WTC11 (cell line): ENCODE data around the gene CHI3L1. TPM values are rescaled to one million over a fixed set of nuclear protein-coding genes. Genes with fewer than 3 reads are reported as not detected.

Experiments used
- ATAC-seq: fragments of 200-7000 bp; cut with Tn5 transposase; 2 replicates; pipeline ENCODE4 v1.10.0; 2021; ENCODE audit warnings: mild to moderate bottlenecking, moderate library complexity
- CTCF ChIA-PET: fragments of 300-600 bp; sonication (Branson Sonifier 250); formaldehyde crosslinking; loops from one replicate; lab custom pipeline; 2021; ENCODE audit warnings: antibody characterized with exemption; lab: Charles Lee
- POLR2A ChIA-PET: fragments of 350-600 bp; sonication (Branson Sonifier 250); formaldehyde crosslinking; loops from one replicate; lab custom pipeline; 2021; ENCODE audit warnings: antibody characterized with exemption; lab: Charles Lee
- DNase-seq: peaks from one replicate; pipeline ENCODE4 v3.0.0; 2021; ENCODE audit warnings: low spot score
- H3K27ac Mint-ChIP-seq: 2 replicates; pipeline ENCODE4 v1.8.0; 2021; ENCODE audit warnings: mixed read lengths
- H3K27me3 Mint-ChIP-seq: 2 replicates; pipeline ENCODE4 v1.8.0; 2021; ENCODE audit warnings: low read depth, mild to moderate bottlenecking, moderate library complexity, mixed read lengths
- H3K36me3 Mint-ChIP-seq: 2 replicates; pipeline ENCODE4 v1.8.0; 2021; ENCODE audit warnings: mixed read lengths
- H3K4me1 Mint-ChIP-seq: 2 replicates; pipeline ENCODE4 v1.8.0; 2022; ENCODE audit warnings: mixed read lengths
- H3K4me3 Mint-ChIP-seq: 2 replicates; pipeline ENCODE4 v1.8.0; 2021; ENCODE audit warnings: mild to moderate bottlenecking, moderate library complexity, mixed read lengths
- H3K9me3 Mint-ChIP-seq: 2 replicates; pipeline ENCODE4 v1.8.0; 2021; ENCODE audit warnings: mixed read lengths
- AR ChIP-seq: fragments of 250-450 bp; sonication (Bioruptor Pico); IDR thresholded peaks from 2 replicates; pipeline ENCODE4 v1.9.0; 2021; ENCODE audit warnings: mild to moderate bottlenecking
- ATF2 ChIP-seq: sonication (generic); formaldehyde crosslinking; IDR thresholded peaks from 2 replicates; pipeline ENCODE4 v1.8.1; 2022; ENCODE audit warnings: low read depth, missing genetic modification reagents, borderline replicate concordance
- ELF4 ChIP-seq: sonication (generic); formaldehyde crosslinking; IDR thresholded peaks from 2 replicates; pipeline ENCODE4 v1.8.1; 2022; ENCODE audit warnings: low read depth, mild to moderate bottlenecking, moderate library complexity, missing genetic modification reagents
- FOXJ3 ChIP-seq: sonication (generic); formaldehyde crosslinking; IDR thresholded peaks from 2 replicates; pipeline ENCODE4 v1.9.0; 2021; ENCODE audit warnings: missing genetic modification reagents, mild to moderate bottlenecking, borderline replicate concordance
- FOXK1 ChIP-seq: sonication (generic); formaldehyde crosslinking; IDR thresholded peaks from 2 replicates; pipeline ENCODE4 v1.8.0; 2022; ENCODE audit warnings: mild to moderate bottlenecking, moderate library complexity, missing genetic modification reagents
- FOXP1 ChIP-seq: sonication (generic); formaldehyde crosslinking; IDR thresholded peaks from 2 replicates; pipeline ENCODE4 v1.8.0; 2022; ENCODE audit warnings: missing genetic modification reagents, mild to moderate bottlenecking, moderate library complexity, borderline replicate concordance
- SMAD3 ChIP-seq: sonication (generic); formaldehyde crosslinking; IDR thresholded peaks from 2 replicates; pipeline ENCODE4 v1.8.0; 2022; ENCODE audit warnings: missing genetic modification reagents, mild to moderate bottlenecking, borderline replicate concordance
- SMAD4 ChIP-seq: sonication (generic); formaldehyde crosslinking; IDR thresholded peaks from 2 replicates; pipeline ENCODE4 v1.8.0; 2022; ENCODE audit warnings: mild to moderate bottlenecking, missing genetic modification reagents
- SOX15 ChIP-seq: fragments of 250-450 bp; sonication (Bioruptor Pico); IDR thresholded peaks from 2 replicates; pipeline ENCODE4 v1.9.0; 2021; ENCODE audit warnings: mild to moderate bottlenecking
- TEAD1 ChIP-seq: sonication (generic); formaldehyde crosslinking; IDR thresholded peaks from 2 replicates; pipeline ENCODE4 v1.8.0; 2022; ENCODE audit warnings: mild to moderate bottlenecking, missing genetic modification reagents
- TEAD4 ChIP-seq: sonication (generic); formaldehyde crosslinking; IDR thresholded peaks from 2 replicates; pipeline ENCODE4 v1.8.0; 2022; ENCODE audit warnings: mild to moderate bottlenecking, missing genetic modification reagents
- TP53 ChIP-seq: sonication (generic); formaldehyde crosslinking; IDR thresholded peaks from 2 replicates; pipeline ENCODE4 v1.8.1; 2023; ENCODE audit warnings: mild to moderate bottlenecking, missing genetic modification reagents
- ZBTB21 ChIP-seq: sonication (generic); formaldehyde crosslinking; IDR thresholded peaks from 2 replicates; pipeline ENCODE4 v1.8.1; 2023; ENCODE audit warnings: mild to moderate bottlenecking, missing genetic modification reagents, borderline replicate concordance
- ZNF121 ChIP-seq: sonication (generic); formaldehyde crosslinking; IDR thresholded peaks from 2 replicates; pipeline ENCODE4 v1.8.0; 2023; ENCODE audit warnings: missing genetic modification reagents
- ZNF219 ChIP-seq: sonication (generic); formaldehyde crosslinking; IDR thresholded peaks from 2 replicates; pipeline ENCODE4 v1.8.0; 2023; ENCODE audit warnings: missing genetic modification reagents, mild to moderate bottlenecking, borderline replicate concordance
- ZNF232 ChIP-seq: sonication (generic); formaldehyde crosslinking; IDR thresholded peaks from 2 replicates; pipeline ENCODE4 v1.8.0; 2022; ENCODE audit warnings: mild to moderate bottlenecking, missing genetic modification reagents
- ZNF425 ChIP-seq: fragments of 250-450 bp; sonication (Bioruptor Pico); conservative IDR thresholded peaks from 2 replicates; pipeline ENCODE4 v1.9.0; 2021; ENCODE audit warnings: mild to moderate bottlenecking
- total RNA-seq: library from RNA; stranded (reverse); gene quantifications from 3 replicates; pipeline ENCODE4 v1.2.3, GENCODE V29; 2021
- TF ChIP-seq, protein P1 (sequence below): fragments of 250-450 bp; sonication (Bioruptor Pico); IDR thresholded peaks from 2 replicates; pipeline ENCODE4 v1.8.0; 2021; ENCODE audit warnings: mild to moderate bottlenecking
- TF ChIP-seq, protein P2 (sequence below): sonication (generic); formaldehyde crosslinking; IDR thresholded peaks from 2 replicates; pipeline ENCODE4 v1.8.1; 2022; ENCODE audit warnings: mild to moderate bottlenecking, moderate library complexity, missing genetic modification reagents
- TF ChIP-seq, protein P3 (sequence below): sonication (generic); formaldehyde crosslinking; conservative IDR thresholded peaks from 2 replicates; pipeline ENCODE4 v1.8.1; 2023; ENCODE audit warnings: mild to moderate bottlenecking, low read depth, missing genetic modification reagents, moderate library complexity

CHI3L1 gene
- total RNA-seq, 1 experiment from 2014 or later, result 0.24 TPM

- Mint-ChIP-seq H3K4me3 (no peak overlapping the region), H3K36me3 (no peaks in the 10 kb centered on the region), H3K4me1 (no peaks in the 10 kb centered on the region), H3K27me3 (peaks cover 3% of the 10 kb centered on the region; the same call in 1 of the 2 replicates), H3K9me3 (no peaks in the 10 kb centered on the region), H3K27ac (no peak overlapping the region)
- ATAC-seq, result no peak
- no peak for TF ChIP-seq ZNF232 (CRISPR knock-in tag)
- no peak for TF ChIP-seq ELF4 (CRISPR knock-in tag)
- no peak for TF ChIP-seq TP53 (CRISPR knock-in tag)
- TF ChIP-seq ATF2 (CRISPR knock-in tag), result no peak
- TF ChIP-seq SOX15 (CRISPR knock-in tag), result no peak
- TF ChIP-seq ZBTB21 (CRISPR knock-in tag), result no peak
- TF ChIP-seq ZNF219 (CRISPR knock-in tag), result no peak
- TF ChIP-seq FOXP1 (CRISPR knock-in tag), result no peak
- no peak for DNase-seq
- ChIA-PET POLR2A (no interaction called here), CTCF (interaction anchor here (1.4 to 2.0 kb wide), 4 partner anchors 9 to 185 kb away, joined by 5 to 13 read pairs (median 8); no protein-coding TSS in a partner anchor)
Measured at GRCh38 chr1:203225071-203225470, 38.6 kb upstream of the CHI3L1 start.

- ChIA-PET POLR2A (no interaction called here), CTCF (interaction anchor here (0.6 to 1.7 kb wide), 4 partner anchors 44 to 668 kb away, joined by 3 to 10 read pairs (median 4); no protein-coding TSS in a partner anchor)
- Mint-ChIP-seq H3K36me3 (no peaks in the 10 kb centered on the region), H3K9me3 (no peaks in the 10 kb centered on the region), H3K27ac (no peak overlapping the region), H3K27me3 (peaks cover 3% of the 10 kb centered on the region; the same call in 1 of the 2 replicates), H3K4me3 (no peak overlapping the region), H3K4me1 (no peaks in the 10 kb centered on the region)
- DNase-seq (no peak), ATAC-seq (no peak)
- TF ChIP-seq, protein P1, sequence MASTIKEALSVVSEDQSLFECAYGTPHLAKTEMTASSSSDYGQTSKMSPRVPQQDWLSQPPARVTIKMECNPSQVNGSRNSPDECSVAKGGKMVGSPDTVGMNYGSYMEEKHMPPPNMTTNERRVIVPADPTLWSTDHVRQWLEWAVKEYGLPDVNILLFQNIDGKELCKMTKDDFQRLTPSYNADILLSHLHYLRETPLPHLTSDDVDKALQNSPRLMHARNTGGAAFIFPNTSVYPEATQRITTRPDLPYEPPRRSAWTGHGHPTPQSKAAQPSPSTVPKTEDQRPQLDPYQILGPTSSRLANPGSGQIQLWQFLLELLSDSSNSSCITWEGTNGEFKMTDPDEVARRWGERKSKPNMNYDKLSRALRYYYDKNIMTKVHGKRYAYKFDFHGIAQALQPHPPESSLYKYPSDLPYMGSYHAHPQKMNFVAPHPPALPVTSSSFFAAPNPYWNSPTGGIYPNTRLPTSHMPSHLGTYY, result no peak
- TF ChIP-seq FOXJ3 (CRISPR knock-in tag), result no peak
- TF ChIP-seq SOX15 (CRISPR knock-in tag), result no peak
- TF ChIP-seq ZNF121 (CRISPR knock-in tag), result no peak
- TF ChIP-seq SMAD3 (CRISPR knock-in tag), result no peak
- TF ChIP-seq ZNF425 (CRISPR knock-in tag), result no peak
- TF ChIP-seq FOXK1 (CRISPR knock-in tag), result no peak
- TF ChIP-seq, protein P2, sequence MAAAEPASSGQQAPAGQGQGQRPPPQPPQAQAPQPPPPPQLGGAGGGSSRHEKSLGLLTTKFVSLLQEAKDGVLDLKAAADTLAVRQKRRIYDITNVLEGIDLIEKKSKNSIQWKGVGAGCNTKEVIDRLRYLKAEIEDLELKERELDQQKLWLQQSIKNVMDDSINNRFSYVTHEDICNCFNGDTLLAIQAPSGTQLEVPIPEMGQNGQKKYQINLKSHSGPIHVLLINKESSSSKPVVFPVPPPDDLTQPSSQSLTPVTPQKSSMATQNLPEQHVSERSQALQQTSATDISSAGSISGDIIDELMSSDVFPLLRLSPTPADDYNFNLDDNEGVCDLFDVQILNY, result no peak
Measured at GRCh38 chr1:203223012-203223775, 36.7 kb upstream of the CHI3L1 start.

DNA sequence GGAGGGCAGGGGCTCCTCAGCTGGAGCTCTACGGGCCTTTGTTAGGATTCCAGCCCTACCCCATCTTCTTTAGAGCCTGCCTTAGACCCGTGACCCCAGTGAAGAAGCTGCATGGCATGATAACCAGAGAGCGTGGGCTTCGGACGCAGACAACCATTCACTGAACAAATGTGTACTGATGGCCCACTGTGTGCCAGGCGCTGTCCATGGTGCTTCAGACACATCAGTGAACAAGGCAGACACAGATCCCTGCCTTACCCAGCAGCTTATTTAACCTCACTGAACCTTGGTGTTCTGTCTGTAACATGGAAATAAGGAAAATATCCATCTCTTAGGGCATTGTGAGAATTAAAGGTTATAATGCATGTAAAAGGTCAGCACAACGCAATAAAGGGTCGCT, 33.4 kb upstream of the CHI3L1 start:
- no peak overlapping the region for H3K27ac Mint-ChIP-seq
- H3K4me1 Mint-ChIP-seq, result peaks cover 17% of the 10 kb centered on the region
- POLR2A ChIA-PET, result no interaction called here
- peaks cover 4% of the 10 kb centered on the region for H3K27me3 Mint-ChIP-seq
- DNase-seq (peak; percentile 36), ATAC-seq (no peak)
- H3K36me3 Mint-ChIP-seq, result no peaks in the 10 kb centered on the region
- no peak overlapping the region for H3K4me3 Mint-ChIP-seq
- CTCF ChIA-PET, result interaction anchor here (0.9 to 6.8 kb wide), 7 partner anchors 47 to 171 kb away, joined by 4 to 132 read pairs (median 6); partner anchors contain the start of genes ADORA1 and MYOG
- H3K9me3 Mint-ChIP-seq, result no peaks in the 10 kb centered on the region
- TF ChIP-seq AR (CRISPR knock-in tag) (no peak), TEAD1 (0 out of 2 replicates have a peak, but pooled peaks have one; percentile 32), SMAD4 (CRISPR knock-in tag) (peak; percentile 81; the same call in 1 of the 2 replicates), TEAD4 (peak; percentile 38; the same call in 1 of the 2 replicates)
- TF ChIP-seq, protein P3, sequence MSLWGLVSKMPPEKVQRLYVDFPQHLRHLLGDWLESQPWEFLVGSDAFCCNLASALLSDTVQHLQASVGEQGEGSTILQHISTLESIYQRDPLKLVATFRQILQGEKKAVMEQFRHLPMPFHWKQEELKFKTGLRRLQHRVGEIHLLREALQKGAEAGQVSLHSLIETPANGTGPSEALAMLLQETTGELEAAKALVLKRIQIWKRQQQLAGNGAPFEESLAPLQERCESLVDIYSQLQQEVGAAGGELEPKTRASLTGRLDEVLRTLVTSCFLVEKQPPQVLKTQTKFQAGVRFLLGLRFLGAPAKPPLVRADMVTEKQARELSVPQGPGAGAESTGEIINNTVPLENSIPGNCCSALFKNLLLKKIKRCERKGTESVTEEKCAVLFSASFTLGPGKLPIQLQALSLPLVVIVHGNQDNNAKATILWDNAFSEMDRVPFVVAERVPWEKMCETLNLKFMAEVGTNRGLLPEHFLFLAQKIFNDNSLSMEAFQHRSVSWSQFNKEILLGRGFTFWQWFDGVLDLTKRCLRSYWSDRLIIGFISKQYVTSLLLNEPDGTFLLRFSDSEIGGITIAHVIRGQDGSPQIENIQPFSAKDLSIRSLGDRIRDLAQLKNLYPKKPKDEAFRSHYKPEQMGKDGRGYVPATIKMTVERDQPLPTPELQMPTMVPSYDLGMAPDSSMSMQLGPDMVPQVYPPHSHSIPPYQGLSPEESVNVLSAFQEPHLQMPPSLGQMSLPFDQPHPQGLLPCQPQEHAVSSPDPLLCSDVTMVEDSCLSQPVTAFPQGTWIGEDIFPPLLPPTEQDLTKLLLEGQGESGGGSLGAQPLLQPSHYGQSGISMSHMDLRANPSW, result no peak
